HCT116 (cell line): ENCODE data around the gene TPTE2.
"Not testable (repeated sequence)": the region's sequence is repeated elsewhere in the genome, so short reads cannot be mapped to it uniquely, and the experiment has no call there.

Source experiments
- EZH2 ChIP-seq: fragments of 200-600 bp; sonication (generic); IDR thresholded peaks from 2 replicates; pipeline ENCODE4 v1.6.1; 2017; ENCODE audit warnings: antibody characterized with exemption, mixed run types
- EZH2phosphoT487 ChIP-seq: fragments of 200-600 bp; IDR thresholded peaks from 2 replicates; pipeline ENCODE4 v1.6.1; 2018; ENCODE audit warnings: antibody characterized with exemption, borderline replicate concordance
- JUND ChIP-seq: IDR thresholded peaks from 2 replicates; pipeline ENCODE4 v1.6.1; 2012
- POLR2A ChIP-seq: IDR thresholded peaks from 2 replicates; pipeline ENCODE4 v1.7.0; 2011; ENCODE audit warnings: borderline replicate concordance; ENCODE audit not compliant: insufficient read depth, insufficient read length; ENCODE audit errors: extremely low read depth
- POLR2AphosphoS5 ChIP-seq: IDR thresholded peaks from 2 replicates; pipeline ENCODE4 v1.6.1; 2011; ENCODE audit warnings: mild to moderate bottlenecking, low read depth, low read length, moderate library complexity
- SP1 ChIP-seq: IDR thresholded peaks from 2 replicates; pipeline ENCODE4 v1.6.1; 2012; ENCODE audit warnings: low read depth
- ZNF274 ChIP-seq: fragments of 200-500 bp; sonication (Bioruptor generic); IDR thresholded peaks from 2 replicates; pipeline ENCODE4 v1.6.1; 2014; ENCODE audit warnings: mild to moderate bottlenecking, low read depth, low read length, inconsistent platforms
- TF ChIP-seq, protein P1 (sequence below), 3 experiments: fragments of 200-600 bp in 1 of 3; sonication (generic) in 1 of 3; IDR thresholded peaks in 2 of 3; conservative IDR thresholded peaks in 1 of 3; 2 replicates each; pipeline ENCODE4 v1.5.1; 2012 to 2017; ENCODE audit warnings: low read depth in 2 of 3, low read length in 2 of 3, antibody characterized with exemption in 1 of 3, borderline replicate concordance in 1 of 3, control low read depth in 1 of 3, mild to moderate bottlenecking in 1 of 3, mixed read lengths in 1 of 3, mixed run types in 1 of 3, moderate library complexity in 1 of 3; ENCODE audit not compliant: insufficient read depth in 1 of 3
- TF ChIP-seq, protein P2 (sequence below): IDR thresholded peaks from 2 replicates; pipeline ENCODE4 v1.6.1; 2012

DNA sequence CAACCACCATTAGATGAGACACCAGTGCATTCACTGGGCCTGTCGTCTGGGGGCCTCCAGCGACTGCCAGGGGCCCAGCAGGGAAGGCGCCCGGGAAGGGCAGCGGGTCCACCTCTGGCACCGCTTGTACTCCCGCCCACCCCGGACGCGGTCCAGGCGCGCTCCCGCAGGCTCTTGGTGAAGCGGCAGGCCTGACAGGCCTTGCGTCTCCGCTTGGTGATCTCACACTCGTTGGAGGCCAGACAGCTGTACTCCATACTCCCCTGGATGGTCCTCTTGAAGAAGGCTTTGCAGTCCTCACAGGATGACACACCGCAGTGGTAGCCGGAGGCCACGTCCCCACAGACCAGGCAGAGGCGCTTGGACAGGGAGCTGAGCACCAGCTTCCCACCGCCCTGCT, 660 bp downstream of the TPTE2 start:
- not testable (repeated sequence) for TF ChIP-seq POLR2AphosphoS5, SP1, EZH2, JUND, POLR2A, ZNF274, EZH2phosphoT487
- TF ChIP-seq, protein P1, sequence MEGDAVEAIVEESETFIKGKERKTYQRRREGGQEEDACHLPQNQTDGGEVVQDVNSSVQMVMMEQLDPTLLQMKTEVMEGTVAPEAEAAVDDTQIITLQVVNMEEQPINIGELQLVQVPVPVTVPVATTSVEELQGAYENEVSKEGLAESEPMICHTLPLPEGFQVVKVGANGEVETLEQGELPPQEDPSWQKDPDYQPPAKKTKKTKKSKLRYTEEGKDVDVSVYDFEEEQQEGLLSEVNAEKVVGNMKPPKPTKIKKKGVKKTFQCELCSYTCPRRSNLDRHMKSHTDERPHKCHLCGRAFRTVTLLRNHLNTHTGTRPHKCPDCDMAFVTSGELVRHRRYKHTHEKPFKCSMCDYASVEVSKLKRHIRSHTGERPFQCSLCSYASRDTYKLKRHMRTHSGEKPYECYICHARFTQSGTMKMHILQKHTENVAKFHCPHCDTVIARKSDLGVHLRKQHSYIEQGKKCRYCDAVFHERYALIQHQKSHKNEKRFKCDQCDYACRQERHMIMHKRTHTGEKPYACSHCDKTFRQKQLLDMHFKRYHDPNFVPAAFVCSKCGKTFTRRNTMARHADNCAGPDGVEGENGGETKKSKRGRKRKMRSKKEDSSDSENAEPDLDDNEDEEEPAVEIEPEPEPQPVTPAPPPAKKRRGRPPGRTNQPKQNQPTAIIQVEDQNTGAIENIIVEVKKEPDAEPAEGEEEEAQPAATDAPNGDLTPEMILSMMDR (IDR thresholded peaks at IDR 0.05 in 2 of 3, conservative IDR thresholded peaks at IDR 0.05 in 1 of 3; ENCODE audit: borderline replicate concordance in 1 of 3, insufficient read depth in 1 of 3, low read depth in 2 of 3, low read length in 2 of 3) = not testable (repeated sequence)
- TF ChIP-seq, protein P2, sequence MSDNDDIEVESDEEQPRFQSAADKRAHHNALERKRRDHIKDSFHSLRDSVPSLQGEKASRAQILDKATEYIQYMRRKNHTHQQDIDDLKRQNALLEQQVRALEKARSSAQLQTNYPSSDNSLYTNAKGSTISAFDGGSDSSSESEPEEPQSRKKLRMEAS = not testable (repeated sequence)
